H9 (cell line): ENCODE measurements around the gene TAS2R40. TPM values are rescaled to one million over a fixed set of nuclear protein-coding genes. Genes with fewer than 3 reads are reported as not detected.

Source experiments
- DNase-seq: peaks from one replicate; pipeline ENCODE4 v3.0.0-alpha.2; 2017
- H2AFZ ChIP-seq: one replicate; pipeline ENCODE4 v1.6.1; 2013; ENCODE audit warnings: mild to moderate bottlenecking, low read length, control low read depth, moderate library complexity
- H2AK5ac ChIP-seq: 2 replicates; pipeline ENCODE4 v1.6.1; 2013; ENCODE audit warnings: low read length, control low read depth, mixed read lengths; ENCODE audit not compliant: insufficient read length
- H2BK120ac ChIP-seq: one replicate; pipeline ENCODE4 v1.6.1; 2013; ENCODE audit warnings: low read depth, mild to moderate bottlenecking, low read length, control low read depth, inconsistent platforms; ENCODE audit not compliant: poor library complexity, severe bottlenecking
- H2BK12ac ChIP-seq: 2 replicates; pipeline ENCODE4 v1.6.1; 2013; ENCODE audit warnings: low read length, control low read depth, mixed read lengths, low read depth; ENCODE audit not compliant: insufficient read length
- H2BK15ac ChIP-seq: 2 replicates; pipeline ENCODE4 v1.6.1; 2013; ENCODE audit warnings: low read depth, low read length, control low read depth
- H2BK20ac ChIP-seq: one replicate; pipeline ENCODE4 v1.6.1; 2013; ENCODE audit warnings: low read depth, mild to moderate bottlenecking, low read length, control low read depth, inconsistent platforms; ENCODE audit not compliant: poor library complexity, severe bottlenecking
- H2BK5ac ChIP-seq: 2 replicates; pipeline ENCODE4 v1.6.1; 2013; ENCODE audit warnings: low read length, control low read depth, mixed read lengths; ENCODE audit not compliant: insufficient read length
- H3K14ac ChIP-seq: 2 replicates; pipeline ENCODE4 v1.6.1; 2013; ENCODE audit warnings: low read length, control low read depth; ENCODE audit not compliant: insufficient read depth
- H3K18ac ChIP-seq: 2 replicates; pipeline ENCODE4 v1.6.1; 2013; ENCODE audit warnings: low read depth, mild to moderate bottlenecking, mixed read lengths, low read length, control low read depth; ENCODE audit not compliant: insufficient read length
- H3K23ac ChIP-seq: 2 replicates; pipeline ENCODE4 v1.6.1; 2013; ENCODE audit warnings: low read length, control low read depth, mixed read lengths, low read depth; ENCODE audit not compliant: insufficient read length
- H3K23me2 ChIP-seq: 2 replicates; pipeline ENCODE4 v1.6.1; 2013; ENCODE audit warnings: low read depth, mild to moderate bottlenecking, mixed read lengths, low read length, control low read depth; ENCODE audit not compliant: insufficient read length, poor library complexity, severe bottlenecking
- H3K27ac ChIP-seq: 2 replicates; pipeline ENCODE4 v1.5.1; 2013; ENCODE audit warnings: low read length, control low read depth, mixed read lengths, low read depth; ENCODE audit not compliant: insufficient read length
- H3K27me3 ChIP-seq: 2 replicates; pipeline ENCODE4 v1.6.1; 2013; ENCODE audit warnings: low read length, control low read depth, inconsistent platforms; ENCODE audit not compliant: insufficient read depth
- H3K4ac ChIP-seq: 2 replicates; pipeline ENCODE4 v1.6.1; 2013; ENCODE audit warnings: low read depth, mild to moderate bottlenecking, control low read depth, inconsistent platforms, low read length, moderate library complexity
- H3K4me1 ChIP-seq: 2 replicates; pipeline ENCODE4 v1.6.1; 2013; ENCODE audit warnings: low read length, control low read depth, inconsistent platforms; ENCODE audit not compliant: insufficient read depth
- H3K4me2 ChIP-seq: 2 replicates; pipeline ENCODE4 v1.6.1; 2013; ENCODE audit warnings: low read length, control low read depth, mixed read lengths; ENCODE audit not compliant: insufficient read length, insufficient read depth
- H3K56ac ChIP-seq: 2 replicates; pipeline ENCODE4 v1.6.1; 2013; ENCODE audit warnings: low read depth, mild to moderate bottlenecking, mixed read lengths, low read length, control low read depth; ENCODE audit not compliant: insufficient read length
- H3K79me1 ChIP-seq: 2 replicates; pipeline ENCODE4 v1.6.1; 2013; ENCODE audit warnings: low read depth, mild to moderate bottlenecking, moderate library complexity, low read length, control low read depth, inconsistent platforms; ENCODE audit not compliant: insufficient read depth, poor library complexity, severe bottlenecking
- H3K79me2 ChIP-seq: 2 replicates; pipeline ENCODE4 v1.6.1; 2013; ENCODE audit warnings: low read length, control low read depth, inconsistent platforms; ENCODE audit not compliant: insufficient read depth
- H3K9ac ChIP-seq: 2 replicates; pipeline ENCODE4 v1.6.1; 2013; ENCODE audit warnings: low read length, control low read depth, mixed read lengths; ENCODE audit not compliant: insufficient read length; ENCODE audit errors: extremely low read depth
- H3K9me3 ChIP-seq: one replicate; pipeline ENCODE4 v1.6.1; 2013; ENCODE audit warnings: low read depth, low read length, inconsistent platforms; ENCODE audit not compliant: control insufficient read depth
- H3T11ph ChIP-seq: one replicate; pipeline ENCODE4 v1.6.1; 2013; ENCODE audit warnings: mild to moderate bottlenecking, low read length, control low read depth, inconsistent platforms
- H4K20me1 ChIP-seq: one replicate; pipeline ENCODE4 v1.6.1; 2013; ENCODE audit not compliant: control insufficient read depth, insufficient read length, insufficient read depth
- H4K5ac ChIP-seq: 2 replicates; pipeline ENCODE4 v1.6.1; 2013; ENCODE audit warnings: low read depth, mild to moderate bottlenecking, mixed read lengths, low read length, control low read depth; ENCODE audit not compliant: insufficient read length
- H4K8ac ChIP-seq: replicated peaks from 2 replicates; pipeline ENCODE4 v1.6.1; 2013; ENCODE audit warnings: low read length, control low read depth, mixed read lengths, low read depth; ENCODE audit not compliant: insufficient read length
- H4K91ac ChIP-seq: 2 replicates; pipeline ENCODE4 v1.6.1; 2013; ENCODE audit warnings: low read depth, mild to moderate bottlenecking, moderate library complexity, mixed read lengths, low read length, control low read depth; ENCODE audit not compliant: insufficient read length
- H3K27ac Mint-ChIP-seq, 3 experiments: 2 replicates in 2 of 3; 3 replicates in 1 of 3; pipeline ENCODE4 v1.8.0; 2020 to 2021; ENCODE audit warnings: mixed read lengths in 3 of 3, mild to moderate bottlenecking in 1 of 3, moderate library complexity in 1 of 3
- H3K27me3 Mint-ChIP-seq: 2 replicates; pipeline ENCODE4 v1.8.0; 2021; ENCODE audit warnings: low read depth, mild to moderate bottlenecking, moderate library complexity, mixed read lengths
- H3K36me3 Mint-ChIP-seq, 3 experiments: 2 replicates in 2 of 3; 3 replicates in 1 of 3; pipeline ENCODE4 v1.8.0; 2020 to 2021; ENCODE audit warnings: low read depth in 3 of 3, mixed read lengths in 3 of 3; ENCODE audit not compliant: insufficient read depth in 1 of 3
- H3K4me1 Mint-ChIP-seq, 2 experiments: 2 replicates each; pipeline ENCODE4 v1.8.0; 2020; ENCODE audit warnings: mixed read lengths in 2 of 2
- H3K4me3 Mint-ChIP-seq, 2 experiments: 2 replicates in 1 of 2; 3 replicates in 1 of 2; pipeline ENCODE4 v1.8.0; 2020 to 2021; ENCODE audit warnings: mild to moderate bottlenecking in 2 of 2, mixed read lengths in 2 of 2, moderate library complexity in 1 of 2
- H3K9me3 Mint-ChIP-seq, 2 experiments: 2 replicates in 1 of 2; 3 replicates in 1 of 2; pipeline ENCODE4 v1.8.0; 2020; ENCODE audit warnings: mild to moderate bottlenecking in 2 of 2, mixed read lengths in 2 of 2, moderate library complexity in 1 of 2
- WGBS: extraction: QIAGEN DNeasy Blood & Tissue Kit; methylation state at CpG from one replicate; pipeline ENCODE4 v1.1.7; 2013; ENCODE audit warnings: missing lambda C conversion rate, low lambda C conversion rate, mixed read lengths; ENCODE audit not compliant: insufficient read length; ENCODE audit errors: extremely low coverage; 5-methylcytosine and 5-hydroxymethylcytosine counted together
- total RNA-seq: library from RNA; stranded (reverse); gene quantifications from 2 replicates; pipeline ENCODE4 v1.2.1, GENCODE V29; 2021
- TF ChIP-seq, protein P1 (sequence below): fragments of 200-600 bp; sonication (generic); conservative IDR thresholded peaks from 3 replicates; pipeline ENCODE4 v1.8.0; 2021; ENCODE audit warnings: antibody characterized with exemption, mild to moderate bottlenecking

Gene TAS2R40
- total RNA-seq, 1 experiment from 2014 or later = not detected

- H4K5ac ChIP-seq = no peak overlapping the region
- TF ChIP-seq, protein P1, sequence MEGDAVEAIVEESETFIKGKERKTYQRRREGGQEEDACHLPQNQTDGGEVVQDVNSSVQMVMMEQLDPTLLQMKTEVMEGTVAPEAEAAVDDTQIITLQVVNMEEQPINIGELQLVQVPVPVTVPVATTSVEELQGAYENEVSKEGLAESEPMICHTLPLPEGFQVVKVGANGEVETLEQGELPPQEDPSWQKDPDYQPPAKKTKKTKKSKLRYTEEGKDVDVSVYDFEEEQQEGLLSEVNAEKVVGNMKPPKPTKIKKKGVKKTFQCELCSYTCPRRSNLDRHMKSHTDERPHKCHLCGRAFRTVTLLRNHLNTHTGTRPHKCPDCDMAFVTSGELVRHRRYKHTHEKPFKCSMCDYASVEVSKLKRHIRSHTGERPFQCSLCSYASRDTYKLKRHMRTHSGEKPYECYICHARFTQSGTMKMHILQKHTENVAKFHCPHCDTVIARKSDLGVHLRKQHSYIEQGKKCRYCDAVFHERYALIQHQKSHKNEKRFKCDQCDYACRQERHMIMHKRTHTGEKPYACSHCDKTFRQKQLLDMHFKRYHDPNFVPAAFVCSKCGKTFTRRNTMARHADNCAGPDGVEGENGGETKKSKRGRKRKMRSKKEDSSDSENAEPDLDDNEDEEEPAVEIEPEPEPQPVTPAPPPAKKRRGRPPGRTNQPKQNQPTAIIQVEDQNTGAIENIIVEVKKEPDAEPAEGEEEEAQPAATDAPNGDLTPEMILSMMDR = no peak
- H3K36me3 Mint-ChIP-seq = peaks cover 0 to 10% (median 10%) of the 10 kb centered on the region in 3 experiments; a peak in 4 of 7 replicates
- H3K27me3 ChIP-seq = no peaks in the 10 kb centered on the region
- H3K9ac ChIP-seq = no peak overlapping the region
- H2AK5ac ChIP-seq = no peak overlapping the region
- no peak overlapping the region for H2BK15ac ChIP-seq
- H3K18ac ChIP-seq = no peak overlapping the region
- no peak overlapping the region for H3K4me2 ChIP-seq
- WGBS = no CpG with 5 or more reads among the region's 1 CpG
- no peak overlapping the region for H4K91ac ChIP-seq
- H3K27ac ChIP-seq = no peak overlapping the region
- H3K27ac Mint-ChIP-seq = no peak overlapping the region
- no peak overlapping the region for H2BK12ac ChIP-seq
- no peak overlapping the region for H2BK120ac ChIP-seq
- no peak overlapping the region for H2AFZ ChIP-seq
- no peak overlapping the region for H3K23ac ChIP-seq
- H3K9me3 Mint-ChIP-seq = no peaks in the 10 kb centered on the region
- H3K4ac ChIP-seq = no peak overlapping the region
- no peaks in the 10 kb centered on the region for H3K4me1 ChIP-seq
- no peak overlapping the region for H2BK20ac ChIP-seq
- peaks cover 10% of the 10 kb centered on the region for H3K27me3 Mint-ChIP-seq
- no peak overlapping the region for H3K4me3 Mint-ChIP-seq
- H2BK5ac ChIP-seq = no peak overlapping the region
- no peaks in the 10 kb centered on the region for H4K20me1 ChIP-seq
- no peaks in the 10 kb centered on the region for H3K4me1 Mint-ChIP-seq
- no peaks in the 10 kb centered on the region for H3K23me2 ChIP-seq
- H3K14ac ChIP-seq = no peak overlapping the region
- H3K56ac ChIP-seq = no peak overlapping the region
- H4K8ac ChIP-seq = no peak overlapping the region
- H3K79me1 ChIP-seq = no peaks in the 10 kb centered on the region
- no peak overlapping the region for H3T11ph ChIP-seq
- H3K79me2 ChIP-seq = no peaks in the 10 kb centered on the region
- H3K9me3 ChIP-seq = no peaks in the 10 kb centered on the region
- DNase-seq = no peak
These were observed 49.4 kb downstream of the TAS2R40 start for GRCh38 chr7:143271240-143271639.

Other genes with a start within 250 kb of the TAS2R40 start
- gene OR9A2, start 194.9 kb upstream of the TAS2R40 start, total RNA-seq = not detected in 2 replicates
- gene OR6V1, start 169.7 kb upstream of the TAS2R40 start, total RNA-seq = not detected in 2 replicates
- not detected in 2 replicates for gene PIP, start 90.0 kb upstream of the TAS2R40 start, total RNA-seq
- not detected in 2 replicates for gene TAS2R39, start 38.6 kb upstream of the TAS2R40 start, total RNA-seq
- gene GSTK1, start 41.4 kb downstream of the TAS2R40 start, total RNA-seq = 36.1 and 37.3 TPM in 2 replicates
- 0.85 and 1.1 TPM in 2 replicates for gene TMEM139, start 62.9 kb downstream of the TAS2R40 start, total RNA-seq
- gene CASP2, start 66.3 kb downstream of the TAS2R40 start, total RNA-seq = 65.3 and 67.4 TPM in 2 replicates
- 0.11 and 0.13 TPM in 2 replicates for gene CLCN1, start 94.1 kb downstream of the TAS2R40 start, total RNA-seq
- 17.3 and 18.5 TPM in 2 replicates for gene FAM131B, start 140.7 kb downstream of the TAS2R40 start, total RNA-seq
- gene ZYX, start 159.3 kb downstream of the TAS2R40 start, total RNA-seq = 236 and 237 TPM in 2 replicates
- gene EPHA1, start 186.8 kb downstream of the TAS2R40 start, total RNA-seq = 109 and 119 TPM in 2 replicates
- not detected in 2 replicates for gene TAS2R60, start 221.4 kb downstream of the TAS2R40 start, total RNA-seq